ENCODE data around the gene TXNDC5.

Gene TXNDC5

GRCh38 chr6:7859591-7859990, 51.0 kb downstream of the TXNDC5 start:
- no peak overlapping the region for H3K27ac ChIP-seq
- no peak for TF ChIP-seq CTCF (conservative IDR thresholded peaks at IDR 0.05)
- TF ChIP-seq ZFX (IDR thresholded peaks at IDR 0.05), result no peak

GRCh38 chr6:7851780-7852179, 58.8 kb downstream of the TXNDC5 start:
- H3K27ac ChIP-seq, result no peak overlapping the region
- TF ChIP-seq ZFX (IDR thresholded peaks at IDR 0.05) (no peak), CTCF (conservative IDR thresholded peaks at IDR 0.05) (no peak)

- no peak overlapping the region for H3K27ac ChIP-seq
- no peak for TF ChIP-seq ZFX (IDR thresholded peaks at IDR 0.05)
Measured at GRCh38 chr6:7848229-7848628, 62.4 kb downstream of the TXNDC5 start.

- no peak overlapping the region for H3K27ac ChIP-seq
- no peak for TF ChIP-seq CTCF (conservative IDR thresholded peaks at IDR 0.05)
- no peak for TF ChIP-seq ZFX (IDR thresholded peaks at IDR 0.05)
Measured at GRCh38 chr6:7846966-7847818, 63.4 kb downstream of the TXNDC5 start.

- no peak for TF ChIP-seq ZFX (IDR thresholded peaks at IDR 0.05)
- no peak for TF ChIP-seq CTCF (conservative IDR thresholded peaks at IDR 0.05)
- no peak overlapping the region for H3K27ac ChIP-seq
Measured at GRCh38 chr6:7841781-7842468, 68.7 kb downstream of the TXNDC5 start.

GRCh38 chr6:7836371-7837026, 74.1 kb downstream of the TXNDC5 start:
- TF ChIP-seq CTCF (conservative IDR thresholded peaks at IDR 0.05) (no peak), ZFX (IDR thresholded peaks at IDR 0.05) (no peak)

GRCh38 chr6:7833751-7834070, 76.9 kb downstream of the TXNDC5 start:
- no peak overlapping the region for H3K27ac ChIP-seq
- TF ChIP-seq ZFX (IDR thresholded peaks at IDR 0.05) (no peak), CTCF (conservative IDR thresholded peaks at IDR 0.05) (no peak)

More at GRCh38 chr6:7836371-7837026, 74.1 kb downstream of the TXNDC5 start:
- H3K27ac ChIP-seq, result no peak overlapping the region

Data from C4-2B (cell line).